Umbilical cord (tissue), 2 donors: ENCODE data around the gene TRIM22. TPM values are rescaled to one million over a fixed set of nuclear protein-coding genes. Genes with fewer than 3 reads are reported as not detected.

ENCODE experiments used
- DNase-seq: peaks from one replicate; pipeline ENCODE4 v3.0.0-alpha.2; 2015; ENCODE audit warnings: low spot score
- total RNA-seq: library from RNA; depleted of rRNA; stranded (reverse); fragments of >200 nt; gene quantifications from one replicate; pipeline ENCODE4 v1.2.3, GENCODE V29; 2014; ENCODE audit warnings: low replicate concordance; ENCODE audit not compliant: insufficient read depth

TRIM22 gene
- total RNA-seq, 1 donor from 2014 or later, result 67.7 TPM

GRCh38 chr11:5738431-5738830 lies 48.8 kb downstream of the TRIM22 start:
- no peak for DNase-seq

DNA sequence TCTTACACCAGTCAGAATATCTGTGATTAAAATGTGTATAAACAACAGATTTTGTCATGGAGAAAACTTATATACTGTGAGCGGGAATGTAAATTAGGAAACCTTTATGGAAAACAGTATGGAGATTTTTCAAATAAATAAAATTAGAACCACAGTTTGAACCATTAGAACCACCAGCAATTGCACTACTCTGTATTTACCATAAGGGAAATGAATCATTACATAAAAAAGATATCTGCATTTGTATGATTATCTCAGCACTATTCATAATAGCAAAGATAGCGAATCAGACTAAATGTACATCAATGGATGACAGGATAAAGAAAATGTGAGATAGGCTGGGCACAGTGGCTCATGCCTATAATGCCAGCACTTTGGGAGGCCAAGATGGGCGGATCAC lies 57.0 kb downstream of the TRIM22 start:
- no peak for DNase-seq

DNA sequence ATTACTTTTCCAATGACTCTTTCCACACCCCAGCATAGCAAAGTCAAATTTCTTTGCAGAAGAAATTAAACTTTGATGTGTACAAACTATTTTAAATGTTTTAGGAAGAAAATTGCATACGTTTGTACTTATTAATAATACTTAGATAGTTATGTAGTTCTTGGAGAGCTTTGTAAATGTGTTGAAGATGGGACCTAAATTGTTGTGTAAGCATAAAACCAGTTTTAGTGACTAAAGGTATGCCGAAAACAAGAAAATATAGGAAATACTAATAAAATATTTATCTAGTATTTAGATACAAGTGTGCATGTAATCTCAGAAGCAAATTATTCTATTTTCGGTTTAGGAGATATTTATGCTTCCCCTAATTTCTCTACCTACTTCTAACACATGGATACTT lies 60.2 kb downstream of the TRIM22 start:
- no peak for DNase-seq

- DNase-seq, result no peak
Observed at GRCh38 chr11:5753943-5754342, 64.4 kb downstream of the TRIM22 start, which contains the start of gene OR52N4. TSS of gene OR52N4 (plus strand) at chr11:5754243. CDS start at chr11:5754741, 498 bp downstream.

Other genes with a start within 250 kb of the TRIM22 start
- gene OR51I1, start 248.3 kb upstream of the TRIM22 start, total RNA-seq, result 6.3 TPM
- gene OR51I2, start 240.5 kb upstream of the TRIM22 start, total RNA-seq, result 3.1 TPM
- gene OR52D1, start 201.1 kb upstream of the TRIM22 start, total RNA-seq, result not detected
- 2.6 TPM for gene UBQLN3, start 179.8 kb upstream of the TRIM22 start, total RNA-seq
- not detected for gene UBQLNL, start 173.1 kb upstream of the TRIM22 start, total RNA-seq
- gene OR52H1, start 141.2 kb upstream of the TRIM22 start, total RNA-seq, result 1.7 TPM
- not detected for gene OR52B6, start 108.9 kb upstream of the TRIM22 start, total RNA-seq
- 4.1 TPM for gene TRIM6, start 93.2 kb upstream of the TRIM22 start, total RNA-seq
- gene TRIM34, start 64.8 kb upstream of the TRIM22 start, total RNA-seq, result 10.1 TPM
- 22.9 TPM for gene TRIM5, start 4.7 kb upstream of the TRIM22 start, total RNA-seq
- not detected for gene OR56B1, start 46.7 kb downstream of the TRIM22 start, total RNA-seq
- gene OR52N4, start 64.5 kb downstream of the TRIM22 start, total RNA-seq, result 1.9 TPM
- gene OR52N5, start 93.6 kb downstream of the TRIM22 start, total RNA-seq, result 0.72 TPM
- gene OR52N1, start 101.5 kb downstream of the TRIM22 start, total RNA-seq, result 0.96 TPM
- not detected for gene OR52N2, start 119.1 kb downstream of the TRIM22 start, total RNA-seq
- gene OR52E6, start 152.1 kb downstream of the TRIM22 start, total RNA-seq, result not detected
- gene OR52E8, start 167.9 kb downstream of the TRIM22 start, total RNA-seq, result 1.9 TPM
- gene OR52E4, start 190.8 kb downstream of the TRIM22 start, total RNA-seq, result 4.6 TPM
- gene OR52E5, start 203.4 kb downstream of the TRIM22 start, total RNA-seq, result 0.96 TPM